ENCODE measurements around the gene DLG2. TPM values are rescaled to one million over a fixed set of nuclear protein-coding genes. Genes with fewer than 3 reads are reported as not detected.

DLG2 gene
- total RNA-seq, 4 donors from 2014 or later = 2.9 to 30.2 (median 22.6) TPM

DNA sequence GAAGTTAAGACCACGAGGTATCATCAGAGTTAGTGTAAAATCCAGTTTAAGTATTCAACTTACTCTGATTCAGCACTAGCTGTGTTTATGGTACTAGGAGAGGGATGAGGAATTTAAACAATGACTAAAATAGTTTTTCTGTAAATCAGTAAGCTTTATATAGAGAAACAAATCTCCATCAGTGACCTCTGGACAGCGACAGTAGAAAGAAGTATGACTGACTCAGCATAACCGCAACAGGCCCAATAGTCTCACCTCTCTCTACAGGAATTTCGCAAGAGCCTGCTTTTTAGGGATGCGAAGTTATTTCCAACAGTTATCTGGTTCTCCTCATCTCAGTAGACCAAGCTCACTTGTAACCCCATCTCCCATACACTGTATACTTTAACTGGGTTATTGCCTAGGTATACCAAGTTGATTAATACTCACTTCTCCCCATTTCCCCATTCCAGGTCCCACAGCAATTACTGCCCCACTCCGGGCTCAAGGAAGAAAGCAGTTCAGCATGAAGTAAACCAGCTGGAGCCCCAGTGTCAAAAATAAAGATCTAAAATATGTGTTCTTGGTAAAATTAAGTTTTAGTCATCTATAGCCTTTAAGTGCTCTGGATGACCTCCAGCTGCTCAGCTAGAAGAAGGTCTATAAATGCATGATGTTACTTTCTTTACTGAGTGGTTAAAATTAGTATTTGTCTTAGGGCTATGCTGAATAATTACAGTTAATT lies 1570.3 kb downstream of the DLG2 start:
- no peak for TF ChIP-seq POLR2A (IDR thresholded peaks at IDR 0.05)
- TF ChIP-seq, protein P1, sequence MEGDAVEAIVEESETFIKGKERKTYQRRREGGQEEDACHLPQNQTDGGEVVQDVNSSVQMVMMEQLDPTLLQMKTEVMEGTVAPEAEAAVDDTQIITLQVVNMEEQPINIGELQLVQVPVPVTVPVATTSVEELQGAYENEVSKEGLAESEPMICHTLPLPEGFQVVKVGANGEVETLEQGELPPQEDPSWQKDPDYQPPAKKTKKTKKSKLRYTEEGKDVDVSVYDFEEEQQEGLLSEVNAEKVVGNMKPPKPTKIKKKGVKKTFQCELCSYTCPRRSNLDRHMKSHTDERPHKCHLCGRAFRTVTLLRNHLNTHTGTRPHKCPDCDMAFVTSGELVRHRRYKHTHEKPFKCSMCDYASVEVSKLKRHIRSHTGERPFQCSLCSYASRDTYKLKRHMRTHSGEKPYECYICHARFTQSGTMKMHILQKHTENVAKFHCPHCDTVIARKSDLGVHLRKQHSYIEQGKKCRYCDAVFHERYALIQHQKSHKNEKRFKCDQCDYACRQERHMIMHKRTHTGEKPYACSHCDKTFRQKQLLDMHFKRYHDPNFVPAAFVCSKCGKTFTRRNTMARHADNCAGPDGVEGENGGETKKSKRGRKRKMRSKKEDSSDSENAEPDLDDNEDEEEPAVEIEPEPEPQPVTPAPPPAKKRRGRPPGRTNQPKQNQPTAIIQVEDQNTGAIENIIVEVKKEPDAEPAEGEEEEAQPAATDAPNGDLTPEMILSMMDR (IDR thresholded peaks at IDR 0.05) = no peak
- no peaks in the 10 kb centered on the region for H3K9me3 ChIP-seq
- no peaks in the 10 kb centered on the region for H3K36me3 ChIP-seq
- no peaks in the 10 kb centered on the region for H3K4me1 ChIP-seq
- no peaks in the 10 kb centered on the region for H3K27me3 ChIP-seq
- intact Hi-C loops (cut with DNase I; ENCODE audit: low total_unique reads) = no loop called here
- no peak overlapping the region for H3K4me3 ChIP-seq
- no peak for DNase-seq
- H3K27ac ChIP-seq = no peak overlapping the region

DNA sequence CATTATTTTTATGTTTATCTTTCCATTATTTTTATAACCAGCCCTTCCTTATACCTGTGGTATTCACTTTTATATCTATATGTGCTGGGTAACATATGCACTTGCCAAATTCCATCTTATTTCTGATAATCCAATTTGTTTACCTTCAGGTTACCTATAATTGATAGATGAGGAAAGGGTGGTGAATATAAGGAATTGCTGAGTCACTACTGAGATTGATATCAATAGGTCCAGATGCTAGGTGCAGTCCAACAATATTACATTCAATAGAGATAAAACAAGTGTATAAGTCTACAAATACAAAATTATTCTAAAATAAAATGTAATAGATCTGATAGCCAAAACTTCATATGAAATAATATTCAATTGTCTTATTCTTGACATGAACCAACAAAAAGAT lies 1582.0 kb downstream of the DLG2 start:
- Histone ChIP-seq H3K27ac (no peak overlapping the region), H3K9me3 (no peaks in the 10 kb centered on the region), H3K4me3 (no peak overlapping the region), H3K27me3 (no peaks in the 10 kb centered on the region), H3K36me3 (no peaks in the 10 kb centered on the region), H3K4me1 (no peaks in the 10 kb centered on the region)
- TF ChIP-seq, protein P1 (IDR thresholded peaks at IDR 0.05) = no peak
- no peak for TF ChIP-seq POLR2A (IDR thresholded peaks at IDR 0.05)
- intact Hi-C loops (cut with DNase I; ENCODE audit: low total_unique reads) = no loop called here
- DNase-seq = no peak

DNA sequence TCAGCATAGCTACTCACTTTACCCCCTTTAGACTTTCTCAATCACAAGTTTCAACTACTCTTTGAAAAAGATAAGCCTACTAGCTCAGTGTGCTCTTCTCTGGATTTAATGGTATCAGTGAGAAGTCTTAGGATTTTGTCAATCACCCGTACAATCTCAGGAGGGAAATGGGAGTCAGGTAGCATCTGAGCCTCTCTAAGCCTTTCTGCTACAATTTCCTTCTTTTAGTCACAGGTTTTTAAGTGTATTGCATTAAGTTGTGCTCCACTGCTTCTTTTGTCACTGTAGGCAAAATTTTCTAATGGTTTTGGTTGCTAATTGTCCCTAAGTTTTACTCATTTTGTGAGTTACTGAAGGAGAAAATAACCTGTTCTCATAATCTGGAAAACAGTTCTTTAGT lies 1582.4 kb downstream of the DLG2 start:
- H3K4me1 ChIP-seq = no peaks in the 10 kb centered on the region
- no peak for DNase-seq
- no peak overlapping the region for H3K4me3 ChIP-seq
- intact Hi-C loops (cut with DNase I; ENCODE audit: low total_unique reads) = loop anchor here (5.0 kb wide), 1 partner anchor 48 kb away; no protein-coding TSS in a partner anchor
- H3K36me3 ChIP-seq = no peaks in the 10 kb centered on the region
- no peaks in the 10 kb centered on the region for H3K27me3 ChIP-seq
- no peak for TF ChIP-seq POLR2A (IDR thresholded peaks at IDR 0.05)
- TF ChIP-seq, protein P1 (IDR thresholded peaks at IDR 0.05) = no peak
- no peaks in the 10 kb centered on the region for H3K9me3 ChIP-seq
- H3K27ac ChIP-seq = no peak overlapping the region

DNA sequence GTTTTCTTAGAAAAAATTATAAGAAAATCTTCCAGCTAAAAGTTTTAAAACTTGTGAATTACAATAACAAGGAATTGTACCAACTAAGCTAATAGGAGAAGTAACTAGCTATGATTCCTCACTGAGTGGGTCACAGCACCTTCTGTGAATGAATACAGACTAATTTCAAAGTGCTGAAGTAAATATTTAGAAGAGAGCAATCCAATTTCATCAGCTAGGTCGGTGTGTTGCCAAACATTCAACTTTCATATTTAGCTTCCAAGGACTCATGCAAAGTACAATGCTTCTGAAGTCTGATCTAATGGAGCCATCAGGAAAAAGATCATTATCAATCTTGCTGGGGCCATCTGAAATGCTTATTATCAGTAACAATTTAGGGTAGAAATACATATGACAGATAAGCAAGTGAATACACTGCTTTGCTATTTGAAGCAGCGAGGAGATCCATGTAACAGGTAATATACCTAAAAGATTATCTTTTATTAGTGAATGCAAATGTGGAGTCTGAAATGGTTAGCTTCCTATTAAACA lies 1590.4 kb downstream of the DLG2 start:
- Histone ChIP-seq H3K4me1 (no peaks in the 10 kb centered on the region), H3K4me3 (no peak overlapping the region), H3K9me3 (no peaks in the 10 kb centered on the region), H3K27me3 (no peaks in the 10 kb centered on the region), H3K36me3 (no peaks in the 10 kb centered on the region), H3K27ac (no peak overlapping the region)
- DNase-seq = no peak
- intact Hi-C loops (cut with DNase I; ENCODE audit: low total_unique reads) = no loop called here
- no peak for TF ChIP-seq POLR2A (IDR thresholded peaks at IDR 0.05)
- TF ChIP-seq, protein P1 (IDR thresholded peaks at IDR 0.05) = no peak

DNA sequence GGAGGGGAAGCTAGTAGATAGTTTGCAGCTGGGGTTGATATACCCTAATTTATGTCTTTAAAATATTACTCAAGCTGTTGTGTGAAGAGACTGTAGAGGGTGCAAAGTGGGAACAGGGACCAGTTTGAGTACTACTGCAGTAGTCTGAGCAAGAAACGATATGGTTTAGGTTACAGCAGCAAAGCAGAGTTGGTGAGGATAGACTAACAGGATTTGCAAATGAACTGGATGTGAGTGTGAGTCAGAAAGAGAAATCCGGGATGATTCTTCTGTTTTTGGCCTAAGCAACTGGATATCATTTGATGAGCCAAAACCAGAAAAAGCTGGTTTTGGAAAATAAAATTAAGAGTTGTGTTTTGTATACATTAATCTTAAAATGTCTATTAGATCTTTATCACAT lies 1591.5 kb downstream of the DLG2 start:
- Histone ChIP-seq H3K27ac (no peak overlapping the region), H3K4me1 (no peaks in the 10 kb centered on the region), H3K4me3 (no peak overlapping the region), H3K27me3 (no peaks in the 10 kb centered on the region), H3K36me3 (no peaks in the 10 kb centered on the region), H3K9me3 (no peaks in the 10 kb centered on the region)
- no peak for DNase-seq
- no peak for TF ChIP-seq POLR2A (IDR thresholded peaks at IDR 0.05)
- TF ChIP-seq, protein P1 (IDR thresholded peaks at IDR 0.05) = no peak
- intact Hi-C loops (cut with DNase I; ENCODE audit: low total_unique reads) = no loop called here

Data from uterus (tissue), 4 donors.